K562 treated with DMSO at 1 percent for 12 hours (cell line): ENCODE data around the gene ATF2. TPM values are rescaled to one million over a fixed set of nuclear protein-coding genes. Genes with fewer than 3 reads are reported as not detected.

Source experiments
- total RNA-seq: library from RNA; unstranded; fragments of 300-600 nt; gene quantifications from 2 replicates; pipeline ENCODE4 v1.2.3, GENCODE V29; 2022; ENCODE audit not compliant: insufficient read depth

Gene ATF2, protein sequence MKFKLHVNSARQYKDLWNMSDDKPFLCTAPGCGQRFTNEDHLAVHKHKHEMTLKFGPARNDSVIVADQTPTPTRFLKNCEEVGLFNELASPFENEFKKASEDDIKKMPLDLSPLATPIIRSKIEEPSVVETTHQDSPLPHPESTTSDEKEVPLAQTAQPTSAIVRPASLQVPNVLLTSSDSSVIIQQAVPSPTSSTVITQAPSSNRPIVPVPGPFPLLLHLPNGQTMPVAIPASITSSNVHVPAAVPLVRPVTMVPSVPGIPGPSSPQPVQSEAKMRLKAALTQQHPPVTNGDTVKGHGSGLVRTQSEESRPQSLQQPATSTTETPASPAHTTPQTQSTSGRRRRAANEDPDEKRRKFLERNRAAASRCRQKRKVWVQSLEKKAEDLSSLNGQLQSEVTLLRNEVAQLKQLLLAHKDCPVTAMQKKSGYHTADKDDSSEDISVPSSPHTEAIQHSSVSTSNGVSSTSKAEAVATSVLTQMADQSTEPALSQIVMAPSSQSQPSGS
- total RNA-seq, result 7.8 and 35.6 TPM in 2 replicates

DNA sequence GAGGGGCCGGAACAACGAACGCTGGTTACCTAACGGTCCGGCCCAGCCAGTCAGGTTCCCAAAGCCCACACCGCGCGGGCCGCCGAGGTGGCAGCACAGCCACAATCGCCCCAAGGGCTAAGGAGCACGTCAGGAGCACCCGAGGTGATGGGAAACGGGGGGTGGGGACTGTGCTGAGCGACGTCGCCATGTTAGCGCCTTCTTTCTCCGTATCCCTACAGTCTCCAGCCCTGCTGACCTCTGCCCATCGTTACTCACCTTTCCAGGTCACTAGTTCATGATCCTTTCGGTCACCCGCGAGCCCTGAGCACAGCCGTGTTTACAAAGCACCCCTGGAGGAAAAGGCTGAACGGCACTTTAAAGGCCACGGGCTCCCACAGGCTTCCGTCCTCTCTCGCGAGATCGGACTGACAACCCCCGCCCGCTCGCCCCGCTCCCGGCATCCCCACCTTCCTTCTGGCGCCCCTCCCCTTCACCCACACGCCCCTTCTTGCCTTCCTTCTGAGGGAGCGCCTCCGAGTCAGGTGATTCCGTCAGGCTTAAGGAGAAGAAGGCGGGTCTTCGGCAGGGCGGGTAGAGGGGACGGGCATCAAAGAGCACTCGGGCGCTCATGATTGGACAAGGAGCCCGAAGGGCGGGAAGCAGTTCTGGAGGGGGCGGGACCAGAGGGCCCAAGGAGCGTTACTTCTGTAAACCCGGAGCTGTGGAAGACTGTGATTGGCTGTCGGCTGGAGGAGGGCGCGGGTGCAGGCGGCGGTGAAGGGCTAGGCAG, at the start of gene ATF2:
ATF2 (minus strand) TSS at position 412 of the 772 bp plus-strand sequence. CDS start 31,760 bp downstream, outside the sequence.

DNA sequence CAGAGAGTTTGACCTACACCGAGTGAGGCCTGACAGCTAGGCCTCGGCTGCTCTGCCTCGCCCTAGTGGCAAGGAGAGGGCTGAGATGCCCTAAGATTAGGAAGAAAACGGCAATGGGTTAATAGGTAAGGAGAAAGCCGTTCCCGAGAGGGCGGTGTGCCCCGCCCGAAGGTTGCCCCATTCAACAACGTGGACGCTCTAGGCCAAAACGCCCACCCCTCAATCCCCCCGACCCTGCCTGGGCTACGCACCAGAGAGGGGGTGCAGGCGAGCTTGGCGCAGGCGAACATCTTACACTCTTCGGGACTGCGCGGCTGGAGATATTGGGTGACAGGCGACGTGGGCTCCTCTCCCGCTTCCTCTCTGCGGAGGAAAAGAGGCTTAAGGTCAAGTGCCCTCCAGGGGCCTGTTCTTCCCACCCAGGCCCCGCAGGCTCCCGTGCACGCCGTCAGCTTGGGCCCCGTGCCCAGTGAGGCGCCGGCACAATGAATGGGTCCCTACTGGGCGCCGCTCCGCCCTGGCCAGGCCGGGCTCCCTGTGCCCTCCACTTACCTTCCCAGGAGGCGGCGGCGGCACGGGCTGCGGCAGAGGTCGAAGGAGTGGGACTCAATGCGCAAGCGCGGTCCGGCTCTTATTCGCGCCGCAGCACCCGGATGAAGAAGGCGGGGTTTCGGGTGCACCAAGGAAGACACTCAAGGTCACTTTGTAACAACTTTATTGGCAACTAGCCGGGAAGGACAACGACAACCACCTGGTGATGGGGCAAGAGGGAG, 13.3 kb upstream of the ATF2 start, which contains the start of gene ATP5MC3:
ATP5MC3 (minus strand) TSS at position 607 of the 773 bp plus-strand sequence; CDS start at position 290, 317 bp downstream.

Other genes with a start within 250 kb of the ATF2 start
- gene CHN1, start 162.8 kb downstream of the ATF2 start, total RNA-seq, result not detected in 2 replicates
- 527 and 695 TPM in 2 replicates for gene ATP5MC3, start 13.5 kb upstream of the ATF2 start, total RNA-seq